GM21619 (cell line): ENCODE measurements around the gene RREB1.

ENCODE experiments used
- ATAC-seq: cut with Tn5 transposase; IDR thresholded peaks from one replicate; pipeline ENCODE4 v1.9.1; 2021; ENCODE audit not compliant: unreplicated experiment

The RREB1 gene

GRCh38 chr6:7240351-7240750 lies 132.6 kb downstream of the RREB1 start:
- no peak for ATAC-seq

GRCh38 chr6:7241160-7241559 lies 133.4 kb downstream of the RREB1 start:
- no peak for ATAC-seq

- no peak for ATAC-seq
Measured at GRCh38 chr6:7241709-7242645, 134.2 kb downstream of the RREB1 start.

GRCh38 chr6:7242835-7243178 lies 135.0 kb downstream of the RREB1 start:
- no peak for ATAC-seq

GRCh38 chr6:7243179-7243981 lies 135.6 kb downstream of the RREB1 start:
- ATAC-seq: no peak

GRCh38 chr6:7245668-7246393 lies 138.1 kb downstream of the RREB1 start:
- no peak for ATAC-seq

GRCh38 chr6:7246401-7247178 lies 138.8 kb downstream of the RREB1 start:
- no peak for ATAC-seq

- ATAC-seq: no peak
Measured at GRCh38 chr6:7247179-7247456, 139.4 kb downstream of the RREB1 start.

GRCh38 chr6:7247828-7248227 lies 140.1 kb downstream of the RREB1 start:
- no peak for ATAC-seq

- no peak for ATAC-seq
Measured at GRCh38 chr6:7249391-7249790, 141.6 kb downstream of the RREB1 start.

- ATAC-seq: no peak
Measured at GRCh38 chr6:7249946-7250643, 142.3 kb downstream of the RREB1 start.

GRCh38 chr6:7250812-7251211 lies 143.1 kb downstream of the RREB1 start:
- ATAC-seq: no peak

- ATAC-seq: no peak
Measured at GRCh38 chr6:7251646-7252260, 144.0 kb downstream of the RREB1 start.

- ATAC-seq: no peak
Measured at GRCh38 chr6:7252390-7252789, 144.6 kb downstream of the RREB1 start.

- ATAC-seq: no peak
Measured at GRCh38 chr6:7254980-7255835, 147.4 kb downstream of the RREB1 start.

GRCh38 chr6:7255918-7256317 lies 148.2 kb downstream of the RREB1 start:
- no peak for ATAC-seq

- ATAC-seq: no peak
Measured at GRCh38 chr6:7256785-7257184, 149.0 kb downstream of the RREB1 start.

GRCh38 chr6:7257521-7258230 lies 149.9 kb downstream of the RREB1 start:
- ATAC-seq: no peak
